ENCODE results near the gene FGF2.
"Not testable (repeated sequence)": the region's sequence is repeated elsewhere in the genome, so short reads cannot be mapped to it uniquely, and the experiment has no call there.

Gene FGF2

GRCh38 chr4:122847931-122848330 lies 21.3 kb downstream of the FGF2 start:
- no peak overlapping the region for H3K27ac ChIP-seq
- no peak for TF ChIP-seq CTCF (IDR thresholded peaks at IDR 0.05)
- no peak overlapping the region for H3K4me3 ChIP-seq
- DNase-seq (ENCODE audit: low spot score) = no peak

- DNase-seq (ENCODE audit: low spot score); H3K27ac ChIP-seq; H3K4me3 ChIP-seq: not testable (repeated sequence)
Observed at GRCh38 chr4:122849789-122850188, 23.2 kb downstream of the FGF2 start.

- DNase-seq (ENCODE audit: low spot score) = no peak
- no peak overlapping the region for H3K27ac ChIP-seq
- TF ChIP-seq CTCF (IDR thresholded peaks at IDR 0.05) = no peak
- no peak overlapping the region for H3K4me3 ChIP-seq
Observed at GRCh38 chr4:122851568-122851967, 24.9 kb downstream of the FGF2 start.

GRCh38 chr4:122854447-122855352 lies 28.1 kb downstream of the FGF2 start:
- Histone ChIP-seq H3K4me3 (peak overlapping the region; percentile 58), H3K27ac (peak overlapping the region; percentile 62 to 86)
- no peak for DNase-seq (ENCODE audit: low spot score)
- no peak for TF ChIP-seq CTCF (IDR thresholded peaks at IDR 0.05)

GRCh38 chr4:122855353-122855890 lies 28.8 kb downstream of the FGF2 start:
- no peak for TF ChIP-seq CTCF (IDR thresholded peaks at IDR 0.05)
- Histone ChIP-seq H3K27ac (peak overlapping the region; percentile 62 to 86), H3K4me3 (peak overlapping the region; percentile 58)
- DNase-seq (ENCODE audit: low spot score) = no peak

- DNase-seq (ENCODE audit: low spot score) = no peak
- peak overlapping the region in 1 of 2 donors; percentile 24 for H3K27ac ChIP-seq
- H3K4me3 ChIP-seq = no peak overlapping the region
- TF ChIP-seq CTCF (IDR thresholded peaks at IDR 0.05) = no peak
Observed at GRCh38 chr4:122857160-122857559, 30.5 kb downstream of the FGF2 start.

GRCh38 chr4:122858705-122859104 lies 32.1 kb downstream of the FGF2 start:
- no peak for DNase-seq (ENCODE audit: low spot score)
- no peak for TF ChIP-seq CTCF (IDR thresholded peaks at IDR 0.05)
- Histone ChIP-seq H3K27ac (no peak overlapping the region), H3K4me3 (no peak overlapping the region)

All from coronary artery (tissue), 2 donors.